Calu3 (cell line): ENCODE data around the gene TMEM176A. TPM values are rescaled to one million over a fixed set of nuclear protein-coding genes. Genes with fewer than 3 reads are reported as not detected.

Experiments
- BruUV-seq: library from RNA; stranded (reverse); fragments of 400-500 nt; replicated peaks from 2 replicates; lab custom pipeline; 2021; lab: Mats Ljungman, UMichigan
- CTCF ChIA-PET: fragments of 300-600 bp; sonication (Branson Sonifier 250); formaldehyde crosslinking; loops from one replicate; lab custom pipeline; 2022; ENCODE audit warnings: antibody characterized with exemption; lab: Charles Lee
- DNase-seq: peaks from one replicate; pipeline ENCODE4 v3.0.0; 2022
- H3K27ac Mint-ChIP-seq: one replicate; pipeline ENCODE4 v1.8.0; 2022; ENCODE audit warnings: mixed read lengths; ENCODE audit not compliant: unreplicated experiment
- H3K27me3 Mint-ChIP-seq: one replicate; pipeline ENCODE4 v1.8.0; 2022; ENCODE audit warnings: mixed read lengths; ENCODE audit not compliant: unreplicated experiment
- H3K36me3 Mint-ChIP-seq: one replicate; pipeline ENCODE4 v1.8.0; 2022; ENCODE audit warnings: mild to moderate bottlenecking, moderate library complexity, mixed read lengths; ENCODE audit not compliant: insufficient read depth, unreplicated experiment
- H3K4me1 Mint-ChIP-seq: one replicate; pipeline ENCODE4 v1.8.0; 2022; ENCODE audit warnings: mild to moderate bottlenecking, low read depth, mixed read lengths; ENCODE audit not compliant: unreplicated experiment
- H3K4me3 Mint-ChIP-seq: one replicate; pipeline ENCODE4 v1.8.0; 2022; ENCODE audit warnings: mild to moderate bottlenecking, low read depth, moderate library complexity, mixed read lengths; ENCODE audit not compliant: unreplicated experiment
- H3K9me3 Mint-ChIP-seq: one replicate; pipeline ENCODE4 v1.8.0; 2022; ENCODE audit warnings: low read depth, mixed read lengths; ENCODE audit not compliant: unreplicated experiment
- intact Hi-C: fragments of 100-400 bp; cut with micrococcal nuclease; formaldehyde crosslinking; loops from one replicate; pipeline ENCODE4 v1.10.0; 2022; ENCODE audit not compliant: unreplicated experiment
- total RNA-seq: library from RNA; stranded (reverse); gene quantifications from 2 replicates; pipeline ENCODE4 v1.2.3, GENCODE V29; 2022
- TF ChIP-seq, protein P1 (sequence below): fragments of 200-600 bp; IDR thresholded peaks from one replicate; pipeline ENCODE4 v1.8.0; 2022; ENCODE audit warnings: antibody characterized with exemption; ENCODE audit not compliant: unreplicated experiment

Gene TMEM176A
- total RNA-seq, 1 experiment from 2014 or later, result 1.5 TPM

DNA sequence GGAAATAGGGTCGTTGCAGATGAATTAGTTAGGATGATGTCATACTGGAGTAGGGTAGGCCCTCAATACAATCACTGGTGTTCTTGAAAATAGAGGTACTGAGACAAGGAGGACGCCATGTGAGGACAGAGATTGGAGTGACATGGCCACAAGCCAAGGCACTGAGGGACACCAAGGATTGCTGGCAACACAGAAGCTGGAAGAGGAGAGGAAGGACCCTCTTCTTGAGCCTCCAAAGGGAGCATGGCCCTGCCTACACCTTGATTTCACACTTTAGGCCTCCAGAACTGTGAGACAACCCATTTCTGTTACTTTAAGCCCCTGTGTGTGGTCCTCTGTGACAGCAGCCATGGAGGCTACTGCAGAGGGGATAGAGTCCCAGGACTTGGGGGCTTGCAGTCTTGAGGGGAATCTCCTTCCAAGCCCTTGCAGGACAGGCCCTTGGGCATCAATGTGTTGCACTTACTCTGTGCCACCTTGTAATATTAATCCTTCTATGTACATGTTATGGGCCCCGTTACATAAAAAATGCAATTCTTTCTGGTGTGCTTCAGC is 48.1 kb downstream of the TMEM176A start:
- DNase-seq, result no peak
- H3K27ac Mint-ChIP-seq, result no peak overlapping the region
- intact Hi-C loops, result no loop called here
- H3K4me3 Mint-ChIP-seq, result no peak overlapping the region
- TF ChIP-seq, protein P1, sequence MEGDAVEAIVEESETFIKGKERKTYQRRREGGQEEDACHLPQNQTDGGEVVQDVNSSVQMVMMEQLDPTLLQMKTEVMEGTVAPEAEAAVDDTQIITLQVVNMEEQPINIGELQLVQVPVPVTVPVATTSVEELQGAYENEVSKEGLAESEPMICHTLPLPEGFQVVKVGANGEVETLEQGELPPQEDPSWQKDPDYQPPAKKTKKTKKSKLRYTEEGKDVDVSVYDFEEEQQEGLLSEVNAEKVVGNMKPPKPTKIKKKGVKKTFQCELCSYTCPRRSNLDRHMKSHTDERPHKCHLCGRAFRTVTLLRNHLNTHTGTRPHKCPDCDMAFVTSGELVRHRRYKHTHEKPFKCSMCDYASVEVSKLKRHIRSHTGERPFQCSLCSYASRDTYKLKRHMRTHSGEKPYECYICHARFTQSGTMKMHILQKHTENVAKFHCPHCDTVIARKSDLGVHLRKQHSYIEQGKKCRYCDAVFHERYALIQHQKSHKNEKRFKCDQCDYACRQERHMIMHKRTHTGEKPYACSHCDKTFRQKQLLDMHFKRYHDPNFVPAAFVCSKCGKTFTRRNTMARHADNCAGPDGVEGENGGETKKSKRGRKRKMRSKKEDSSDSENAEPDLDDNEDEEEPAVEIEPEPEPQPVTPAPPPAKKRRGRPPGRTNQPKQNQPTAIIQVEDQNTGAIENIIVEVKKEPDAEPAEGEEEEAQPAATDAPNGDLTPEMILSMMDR, result no peak
- no peaks in the 10 kb centered on the region for H3K9me3 Mint-ChIP-seq
- CTCF ChIA-PET, result no interaction called here
- H3K27me3 Mint-ChIP-seq, result peaks cover 65% of the 10 kb centered on the region
- no TSS peak for BruUV-seq
- H3K4me1 Mint-ChIP-seq, result peaks cover 10% of the 10 kb centered on the region
- no peaks in the 10 kb centered on the region for H3K36me3 Mint-ChIP-seq

DNA sequence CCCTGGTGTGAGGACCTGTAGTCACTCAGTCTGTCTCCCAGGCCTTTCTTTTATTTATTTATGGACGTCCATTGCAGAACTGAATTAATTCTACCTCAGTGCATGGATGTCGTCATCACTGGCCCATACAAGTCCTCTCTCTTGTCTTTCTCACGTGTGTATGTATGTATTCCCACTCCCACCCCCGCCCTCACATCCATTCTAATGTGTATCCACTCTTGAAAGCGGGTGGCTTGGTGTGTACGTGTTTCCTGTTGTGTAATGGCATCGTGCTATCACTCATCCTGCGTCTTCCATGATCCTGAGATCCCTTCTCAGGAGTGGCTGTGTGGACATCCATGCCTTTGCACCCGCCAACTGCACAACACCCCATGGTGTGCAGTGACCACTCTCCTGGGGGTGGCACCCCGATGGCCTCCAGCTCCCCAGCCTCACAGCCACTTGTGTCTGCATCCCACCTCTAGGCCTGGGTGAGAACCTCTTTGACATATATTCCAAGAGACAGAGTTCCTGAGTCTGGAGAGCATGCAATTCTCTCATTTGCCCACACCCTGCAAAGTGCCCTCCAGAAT is 48.7 kb downstream of the TMEM176A start:
- TF ChIP-seq, protein P1, result no peak
- DNase-seq, result no peak
- no peaks in the 10 kb centered on the region for H3K9me3 Mint-ChIP-seq
- H3K27me3 Mint-ChIP-seq, result peaks cover 59% of the 10 kb centered on the region
- no peaks in the 10 kb centered on the region for H3K36me3 Mint-ChIP-seq
- no peak overlapping the region for H3K4me3 Mint-ChIP-seq
- H3K27ac Mint-ChIP-seq, result no peak overlapping the region
- CTCF ChIA-PET, result no interaction called here
- intact Hi-C loops, result no loop called here
- H3K4me1 Mint-ChIP-seq, result peaks cover 10% of the 10 kb centered on the region
- BruUV-seq, result no TSS peak

DNA sequence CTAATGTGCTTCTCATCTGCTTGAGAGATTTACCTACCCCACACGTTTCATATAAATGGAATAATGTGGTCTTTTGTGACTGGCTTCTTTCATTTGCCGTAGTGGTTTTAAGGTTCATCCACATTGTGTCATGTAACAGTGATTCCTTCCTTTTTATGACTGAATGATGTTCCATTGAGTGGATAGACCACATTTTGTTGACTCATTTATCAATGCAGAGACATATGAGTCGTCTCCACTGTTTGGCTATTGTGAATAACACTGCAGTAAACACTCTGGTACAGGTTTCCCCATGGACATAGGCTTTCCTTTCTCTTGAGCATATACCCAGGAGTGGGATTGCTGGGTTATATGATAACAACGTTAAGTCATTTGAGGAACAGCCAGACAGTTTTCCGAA is 49.7 kb downstream of the TMEM176A start:
- DNase-seq, result no peak
- Mint-ChIP-seq H3K4me1 (peaks cover 10% of the 10 kb centered on the region), H3K27ac (no peak overlapping the region), H3K9me3 (no peaks in the 10 kb centered on the region), H3K36me3 (no peaks in the 10 kb centered on the region), H3K27me3 (peaks cover 58% of the 10 kb centered on the region), H3K4me3 (no peak overlapping the region)
- BruUV-seq, result no TSS peak
- TF ChIP-seq, protein P1, result no peak
- CTCF ChIA-PET, result no interaction called here
- intact Hi-C loops, result no loop called here

DNA sequence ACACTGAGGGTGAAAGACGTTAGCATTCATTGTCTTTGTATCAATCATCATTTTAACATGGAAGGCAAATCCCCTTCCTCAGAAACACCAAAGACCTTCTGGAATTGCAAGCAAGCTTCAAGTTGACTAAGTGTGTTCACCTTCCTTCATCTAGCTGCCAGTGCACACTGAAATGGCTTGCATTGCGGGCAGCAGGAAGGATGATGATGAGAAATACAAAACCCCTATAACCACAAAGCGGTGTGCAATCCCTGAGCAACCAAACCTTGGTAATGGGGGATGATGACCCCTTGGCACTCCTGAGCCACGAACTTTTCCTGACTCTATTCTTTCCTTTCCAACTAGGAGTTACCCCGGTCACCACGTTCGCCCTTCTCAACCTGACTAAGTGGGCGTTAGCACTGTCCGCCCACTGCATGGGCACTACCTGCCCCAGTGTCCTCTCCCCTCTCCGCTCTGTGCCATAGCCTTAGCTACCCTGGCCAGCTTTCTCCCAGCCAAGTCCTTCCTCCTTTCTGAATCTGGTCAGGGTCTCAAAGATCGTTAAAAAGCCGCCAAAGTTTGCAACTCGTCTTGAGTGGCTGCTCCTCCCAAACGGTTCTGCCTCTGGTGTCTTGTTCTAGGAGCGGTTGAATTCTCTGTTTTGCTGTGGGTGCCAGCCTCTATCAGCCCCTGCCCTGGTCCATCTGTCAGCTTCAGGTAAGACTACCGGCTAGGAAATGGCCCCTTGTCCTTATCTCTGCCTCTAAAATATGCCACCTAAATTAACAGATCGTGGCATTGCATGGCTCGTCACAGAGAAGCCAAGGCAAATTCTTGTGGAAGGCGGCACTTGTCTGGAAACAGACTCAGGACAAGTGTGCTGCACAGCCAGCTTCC is 51.2 kb downstream of the TMEM176A start:
- Mint-ChIP-seq H3K9me3 (no peaks in the 10 kb centered on the region), H3K4me3 (peak overlapping the region; percentile 52), H3K27me3 (peaks cover 58% of the 10 kb centered on the region), H3K27ac (no peak overlapping the region), H3K4me1 (peaks cover 10% of the 10 kb centered on the region), H3K36me3 (no peaks in the 10 kb centered on the region)
- CTCF ChIA-PET, result no interaction called here
- intact Hi-C loops, result no loop called here
- DNase-seq, result no peak
- no TSS peak for BruUV-seq
- TF ChIP-seq, protein P1, result no peak
